Natural killer cell (primary cell): Measurements from ENCODE around the gene LRIG1. TPM values are rescaled to one million over a fixed set of nuclear protein-coding genes. Genes with fewer than 3 reads are reported as not detected.

Source experiments
- ATAC-seq, 3 donors: fragments of 150-1000 bp in 2 of 3; fragments of 200-7000 bp in 1 of 3; cut with Tn5 transposase; 1 replicate in 1 of 3; 2 replicates in 2 of 3; pipeline ENCODE4 v1.10.0; 2021; ENCODE audit warnings: mild to moderate bottlenecking in 2 of 3, moderate library complexity in 2 of 3
- DNase-seq, 2 donors: peaks; one replicate each; pipeline versions ENCODE4 v3.0.0 to v3.0.0-alpha.2; 2013 to 2021; ENCODE audit warnings: mixed read lengths in 1 of 2
- H3K27ac ChIP-seq: one replicate; pipeline ENCODE4 v1.5.1; 2013; ENCODE audit warnings: mild to moderate bottlenecking, low read length
- H3K27me3 ChIP-seq: one replicate; pipeline ENCODE4 v1.6.1; 2013; ENCODE audit warnings: low read length; ENCODE audit not compliant: control insufficient read depth, insufficient read depth
- H3K36me3 ChIP-seq: one replicate; pipeline ENCODE4 v1.6.1; 2013; ENCODE audit warnings: low read length; ENCODE audit not compliant: control insufficient read depth, insufficient read depth
- H3K4me1 ChIP-seq: one replicate; pipeline ENCODE4 v1.6.1; 2013; ENCODE audit warnings: low read length; ENCODE audit not compliant: control insufficient read depth, insufficient read depth
- H3K4me3 ChIP-seq: one replicate; pipeline ENCODE4 v1.5.1; 2013; ENCODE audit warnings: low read length
- H3K9me3 ChIP-seq: one replicate; pipeline ENCODE4 v1.6.1; 2013; ENCODE audit warnings: low read length; ENCODE audit not compliant: control insufficient read depth, insufficient read depth
- H3K27ac Mint-ChIP-seq, 2 donors: one replicate each; pipeline ENCODE4 v1.8.0; 2022; ENCODE audit warnings: mild to moderate bottlenecking in 2 of 2, mixed read lengths in 2 of 2, moderate library complexity in 1 of 2
- H3K27me3 Mint-ChIP-seq, 2 donors: one replicate each; pipeline ENCODE4 v1.8.0; 2022; ENCODE audit warnings: low read depth in 2 of 2, mixed read lengths in 2 of 2
- H3K36me3 Mint-ChIP-seq: one replicate; pipeline ENCODE4 v1.8.0; 2022; ENCODE audit warnings: mixed read lengths
- H3K4me1 Mint-ChIP-seq, 2 donors: one replicate each; pipeline ENCODE4 v1.8.0; 2022; ENCODE audit warnings: mixed read lengths in 2 of 2
- H3K4me3 Mint-ChIP-seq: one replicate; pipeline ENCODE4 v1.8.0; 2022; ENCODE audit warnings: mild to moderate bottlenecking, moderate library complexity, mixed read lengths
- H3K9me3 Mint-ChIP-seq, 2 donors: one replicate each; pipeline ENCODE4 v1.8.0; 2022; ENCODE audit warnings: mixed read lengths in 2 of 2
- WGBS: methylation state at CpG from one replicate; pipeline ENCODE4 v1.1.7; 2013; ENCODE audit warnings: missing lambda C conversion rate; ENCODE audit not compliant: insufficient coverage; 5-methylcytosine and 5-hydroxymethylcytosine counted together
- intact Hi-C: fragments of 100-400 bp; cut with micrococcal nuclease; formaldehyde crosslinking; loops from one replicate; pipeline ENCODE4 v1.14.2; 2022
- total RNA-seq, 4 donors: library from RNA; stranded (reverse); fragments of 120-200 nt in 1 of 4; gene quantifications; one replicate each; pipeline versions ENCODE4 v1.2.3 to v1.2.4, GENCODE V29; 2013 to 2022
- TF ChIP-seq, protein P1 (sequence below): fragments of 200-600 bp; IDR thresholded peaks from one replicate; pipeline ENCODE4 v1.8.0; 2022; ENCODE audit warnings: antibody characterized with exemption

LRIG1 gene
- total RNA-seq, 3 donors from 2014 or later (not counting 1 experiment from before 2014, with no cell fraction given) = 5.5 to 10.6 (median 8.5) TPM

DNA sequence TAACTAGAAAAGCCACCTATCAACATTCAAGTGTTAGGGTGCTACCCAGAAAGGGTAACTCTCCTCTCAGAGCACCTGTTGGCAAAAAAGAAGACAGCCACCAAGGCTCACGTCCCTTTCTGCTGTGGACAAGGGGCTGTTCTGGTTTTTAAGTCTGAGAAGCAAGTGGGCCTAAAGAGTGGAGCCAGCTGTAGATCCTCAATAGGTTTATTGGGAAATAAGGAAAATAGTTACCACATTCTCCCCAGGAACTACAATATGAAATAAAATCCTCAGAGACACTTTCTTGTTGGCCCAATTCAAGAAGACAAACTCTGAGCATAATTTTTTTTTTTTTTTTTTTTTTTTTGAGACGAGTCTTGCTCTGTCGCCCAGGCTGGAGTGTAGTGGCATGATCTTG lies 35.8 kb downstream of the LRIG1 start:
- Mint-ChIP-seq H3K36me3 (no peaks in the 10 kb centered on the region), H3K27ac (no peak overlapping the region), H3K4me3 (no peak overlapping the region), H3K4me1 (no peaks in the 10 kb centered on the region), H3K27me3 (peaks cover 5 to 7% of the 10 kb centered on the region in 2 donors), H3K9me3 (no peaks in the 10 kb centered on the region)
- TF ChIP-seq, protein P1, sequence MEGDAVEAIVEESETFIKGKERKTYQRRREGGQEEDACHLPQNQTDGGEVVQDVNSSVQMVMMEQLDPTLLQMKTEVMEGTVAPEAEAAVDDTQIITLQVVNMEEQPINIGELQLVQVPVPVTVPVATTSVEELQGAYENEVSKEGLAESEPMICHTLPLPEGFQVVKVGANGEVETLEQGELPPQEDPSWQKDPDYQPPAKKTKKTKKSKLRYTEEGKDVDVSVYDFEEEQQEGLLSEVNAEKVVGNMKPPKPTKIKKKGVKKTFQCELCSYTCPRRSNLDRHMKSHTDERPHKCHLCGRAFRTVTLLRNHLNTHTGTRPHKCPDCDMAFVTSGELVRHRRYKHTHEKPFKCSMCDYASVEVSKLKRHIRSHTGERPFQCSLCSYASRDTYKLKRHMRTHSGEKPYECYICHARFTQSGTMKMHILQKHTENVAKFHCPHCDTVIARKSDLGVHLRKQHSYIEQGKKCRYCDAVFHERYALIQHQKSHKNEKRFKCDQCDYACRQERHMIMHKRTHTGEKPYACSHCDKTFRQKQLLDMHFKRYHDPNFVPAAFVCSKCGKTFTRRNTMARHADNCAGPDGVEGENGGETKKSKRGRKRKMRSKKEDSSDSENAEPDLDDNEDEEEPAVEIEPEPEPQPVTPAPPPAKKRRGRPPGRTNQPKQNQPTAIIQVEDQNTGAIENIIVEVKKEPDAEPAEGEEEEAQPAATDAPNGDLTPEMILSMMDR = no peak
- DNase-seq (no peak), ATAC-seq (no peak)
- Histone ChIP-seq H3K4me1 (no peaks in the 10 kb centered on the region), H3K9me3 (no peaks in the 10 kb centered on the region), H3K27ac (no peak overlapping the region), H3K4me3 (no peak overlapping the region), H3K27me3 (no peaks in the 10 kb centered on the region), H3K36me3 (no peaks in the 10 kb centered on the region)
- intact Hi-C loops = no loop called here
- WGBS = 92% methylated on average over 2 of the region's 3 CpGs

DNA sequence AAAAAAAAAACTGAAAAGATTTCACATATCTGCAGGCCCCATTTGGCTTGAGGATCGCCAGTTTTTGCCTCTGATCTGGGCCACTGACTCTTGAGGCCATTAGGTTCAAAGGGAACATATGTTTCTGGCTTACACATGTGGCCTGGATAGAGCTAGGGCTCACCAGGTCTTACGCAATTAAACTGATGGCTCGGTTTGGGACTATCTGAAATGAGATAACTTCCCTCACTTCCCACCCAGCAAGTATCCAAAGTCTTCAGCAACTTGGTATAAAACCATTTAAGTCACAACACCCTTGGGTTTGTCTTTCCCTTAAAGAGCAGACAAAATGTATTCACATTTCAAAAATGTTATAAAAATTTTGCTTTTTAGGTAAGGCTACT lies 36.3 kb downstream of the LRIG1 start:
- no peaks in the 10 kb centered on the region for H3K4me1 ChIP-seq
- no peak overlapping the region for H3K27ac Mint-ChIP-seq
- H3K27me3 ChIP-seq = no peaks in the 10 kb centered on the region
- no peak overlapping the region for H3K27ac ChIP-seq
- no peaks in the 10 kb centered on the region for H3K36me3 Mint-ChIP-seq
- H3K9me3 Mint-ChIP-seq = no peaks in the 10 kb centered on the region
- H3K4me3 Mint-ChIP-seq = no peak overlapping the region
- peaks cover 5 to 7% of the 10 kb centered on the region in 2 donors for H3K27me3 Mint-ChIP-seq
- DNase-seq (no peak), ATAC-seq (no peak)
- no peaks in the 10 kb centered on the region for H3K36me3 ChIP-seq
- TF ChIP-seq, protein P1 = no peak
- WGBS = 89% methylated on average over 3 of the region's 3 CpGs
- H3K9me3 ChIP-seq = no peaks in the 10 kb centered on the region
- no peak overlapping the region for H3K4me3 ChIP-seq
- intact Hi-C loops = no loop called here
- H3K4me1 Mint-ChIP-seq = no peaks in the 10 kb centered on the region

DNA sequence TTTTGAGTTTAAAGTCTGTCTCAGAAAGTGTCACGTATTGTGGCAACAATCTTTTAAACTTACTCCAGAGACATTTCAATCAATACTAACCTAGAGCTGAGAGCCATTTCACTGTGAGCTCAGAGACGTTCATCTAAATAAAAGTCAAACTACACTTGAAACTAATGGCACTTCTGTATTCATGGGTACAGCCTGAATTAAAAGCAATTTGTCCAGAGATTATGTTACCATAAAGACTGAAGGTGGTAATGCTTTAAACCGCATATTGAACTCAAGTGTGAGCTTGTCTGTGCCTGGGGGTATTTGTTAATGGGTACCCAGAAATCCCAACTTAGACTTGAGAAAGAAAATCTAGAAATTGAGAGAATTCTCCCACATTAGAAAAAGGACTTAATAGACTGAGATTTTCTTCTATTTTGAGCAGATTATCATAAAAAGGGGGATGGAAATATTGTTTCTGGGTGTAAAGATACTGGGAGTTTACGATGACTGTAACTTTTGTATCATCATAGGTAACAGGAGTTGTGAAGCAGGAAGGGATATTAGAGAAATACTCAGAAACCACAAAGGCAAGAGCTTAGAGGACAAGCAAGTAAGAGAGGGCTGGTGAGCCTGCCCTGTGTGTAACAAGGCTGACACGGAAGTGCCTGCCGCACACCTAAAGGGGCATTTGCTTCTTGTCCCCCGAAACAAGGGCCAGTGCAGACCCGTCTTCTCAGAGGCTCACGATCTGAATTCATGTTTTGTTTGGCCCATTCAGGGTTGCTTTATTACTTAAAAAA lies 36.9 kb downstream of the LRIG1 start:
- no peaks in the 10 kb centered on the region for H3K9me3 ChIP-seq
- Mint-ChIP-seq H3K36me3 (no peaks in the 10 kb centered on the region), H3K9me3 (no peaks in the 10 kb centered on the region), H3K4me1 (no peaks in the 10 kb centered on the region), H3K27me3 (peaks cover 7% of the 10 kb centered on the region in 2 donors), H3K27ac (no peak overlapping the region), H3K4me3 (no peak overlapping the region)
- DNase-seq = no peak
- no peaks in the 10 kb centered on the region for H3K36me3 ChIP-seq
- H3K4me1 ChIP-seq = no peaks in the 10 kb centered on the region
- intact Hi-C loops = no loop called here
- no peaks in the 10 kb centered on the region for H3K27me3 ChIP-seq
- no peak overlapping the region for H3K4me3 ChIP-seq
- 93% methylated on average over 9 of the region's 9 CpGs for WGBS
- ATAC-seq = no peak
- H3K27ac ChIP-seq = no peak overlapping the region
- TF ChIP-seq, protein P1 = no peak
